Nephron progenitor cell (in vitro differentiated cells): Measurements from ENCODE around the gene CYSRT1.
A peak's percentile ranks its signal among the peaks of the same experiment; 100 is the strongest.

ENCODE experiments used
- DNase-seq: peaks from one replicate; pipeline ENCODE4 v3.0.0; 2021
- H3K27ac Mint-ChIP-seq: 2 replicates; pipeline ENCODE4 v1.8.0; 2021; ENCODE audit warnings: mild to moderate bottlenecking, moderate library complexity, mixed read lengths
- H3K27me3 Mint-ChIP-seq: 2 replicates; pipeline ENCODE4 v1.8.0; 2021; ENCODE audit warnings: mild to moderate bottlenecking, low read depth, mixed read lengths; ENCODE audit not compliant: poor library complexity
- H3K36me3 Mint-ChIP-seq: 2 replicates; pipeline ENCODE4 v1.8.0; 2021; ENCODE audit warnings: low read depth, mixed read lengths
- H3K4me1 Mint-ChIP-seq: 2 replicates; pipeline ENCODE4 v1.8.0; 2021; ENCODE audit warnings: mixed read lengths
- H3K4me3 Mint-ChIP-seq: 2 replicates; pipeline ENCODE4 v1.8.0; 2021; ENCODE audit warnings: mild to moderate bottlenecking, moderate library complexity, mixed read lengths
- H3K9me3 Mint-ChIP-seq: 2 replicates; pipeline ENCODE4 v1.8.0; 2021; ENCODE audit warnings: mild to moderate bottlenecking, moderate library complexity, mixed read lengths
- TF ChIP-seq, protein P1 (sequence below): fragments of 200-600 bp; sonication (generic); IDR thresholded peaks from 2 replicates; pipeline ENCODE4 v1.5.0; 2021; ENCODE audit warnings: antibody characterized with exemption

The CYSRT1 gene

DNA sequence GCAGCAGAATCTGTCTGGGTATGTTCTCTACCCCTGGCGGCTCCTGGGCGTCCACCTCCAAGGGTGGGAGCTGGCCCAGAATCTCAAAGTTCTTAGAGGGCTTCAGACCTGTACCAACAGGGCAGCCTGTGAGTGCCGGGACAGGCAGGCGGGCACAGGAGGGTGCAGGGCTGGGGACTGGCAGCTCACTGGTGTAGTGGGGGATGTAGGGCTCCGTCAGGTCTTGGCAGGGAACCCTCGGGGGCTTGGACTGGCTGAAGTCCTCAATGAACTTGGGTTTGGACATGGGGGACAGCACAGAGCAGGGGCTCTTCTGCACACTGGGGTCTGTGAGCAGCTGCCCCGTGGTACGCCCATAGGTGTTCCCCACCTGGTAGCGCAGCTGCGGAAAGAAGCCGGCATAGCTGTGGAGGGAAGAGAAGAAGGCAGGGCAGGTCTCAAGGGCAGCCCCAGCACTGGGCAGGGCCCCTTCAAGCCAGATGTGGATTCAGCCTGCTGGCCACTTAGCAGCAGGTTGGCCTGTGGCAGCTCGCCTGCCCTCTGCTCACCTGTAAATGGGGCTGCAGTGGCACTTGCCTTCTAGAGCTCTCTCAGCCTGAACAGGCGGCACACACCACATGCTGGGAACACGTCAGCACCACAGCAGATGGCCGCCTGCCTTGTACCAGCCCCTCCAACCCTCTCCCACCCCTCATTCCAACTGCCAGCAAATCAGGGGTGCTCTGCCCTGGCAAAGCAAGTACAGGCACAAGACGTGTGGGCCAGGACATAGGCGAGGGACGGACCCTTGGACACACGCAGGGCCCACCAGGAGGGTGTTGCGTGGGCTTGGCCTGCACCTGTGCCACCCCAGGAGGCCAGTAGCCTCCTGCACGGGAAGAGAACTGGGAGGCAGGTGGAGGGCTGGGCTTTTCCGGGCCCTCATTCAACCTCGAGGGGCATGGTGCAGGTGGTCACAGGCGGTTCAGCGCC lies 20.8 kb downstream of the CYSRT1 start:
- DNase-seq: no peak
- H3K4me1 Mint-ChIP-seq: peaks cover 54% of the 10 kb centered on the region
- H3K27ac Mint-ChIP-seq: no peak overlapping the region
- H3K9me3 Mint-ChIP-seq: no peaks in the 10 kb centered on the region
- H3K4me3 Mint-ChIP-seq: no peak overlapping the region
- H3K36me3 Mint-ChIP-seq: peaks cover 15% of the 10 kb centered on the region
- TF ChIP-seq, protein P1, sequence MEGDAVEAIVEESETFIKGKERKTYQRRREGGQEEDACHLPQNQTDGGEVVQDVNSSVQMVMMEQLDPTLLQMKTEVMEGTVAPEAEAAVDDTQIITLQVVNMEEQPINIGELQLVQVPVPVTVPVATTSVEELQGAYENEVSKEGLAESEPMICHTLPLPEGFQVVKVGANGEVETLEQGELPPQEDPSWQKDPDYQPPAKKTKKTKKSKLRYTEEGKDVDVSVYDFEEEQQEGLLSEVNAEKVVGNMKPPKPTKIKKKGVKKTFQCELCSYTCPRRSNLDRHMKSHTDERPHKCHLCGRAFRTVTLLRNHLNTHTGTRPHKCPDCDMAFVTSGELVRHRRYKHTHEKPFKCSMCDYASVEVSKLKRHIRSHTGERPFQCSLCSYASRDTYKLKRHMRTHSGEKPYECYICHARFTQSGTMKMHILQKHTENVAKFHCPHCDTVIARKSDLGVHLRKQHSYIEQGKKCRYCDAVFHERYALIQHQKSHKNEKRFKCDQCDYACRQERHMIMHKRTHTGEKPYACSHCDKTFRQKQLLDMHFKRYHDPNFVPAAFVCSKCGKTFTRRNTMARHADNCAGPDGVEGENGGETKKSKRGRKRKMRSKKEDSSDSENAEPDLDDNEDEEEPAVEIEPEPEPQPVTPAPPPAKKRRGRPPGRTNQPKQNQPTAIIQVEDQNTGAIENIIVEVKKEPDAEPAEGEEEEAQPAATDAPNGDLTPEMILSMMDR: no peak
- peaks cover 10% of the 10 kb centered on the region for H3K27me3 Mint-ChIP-seq

DNA sequence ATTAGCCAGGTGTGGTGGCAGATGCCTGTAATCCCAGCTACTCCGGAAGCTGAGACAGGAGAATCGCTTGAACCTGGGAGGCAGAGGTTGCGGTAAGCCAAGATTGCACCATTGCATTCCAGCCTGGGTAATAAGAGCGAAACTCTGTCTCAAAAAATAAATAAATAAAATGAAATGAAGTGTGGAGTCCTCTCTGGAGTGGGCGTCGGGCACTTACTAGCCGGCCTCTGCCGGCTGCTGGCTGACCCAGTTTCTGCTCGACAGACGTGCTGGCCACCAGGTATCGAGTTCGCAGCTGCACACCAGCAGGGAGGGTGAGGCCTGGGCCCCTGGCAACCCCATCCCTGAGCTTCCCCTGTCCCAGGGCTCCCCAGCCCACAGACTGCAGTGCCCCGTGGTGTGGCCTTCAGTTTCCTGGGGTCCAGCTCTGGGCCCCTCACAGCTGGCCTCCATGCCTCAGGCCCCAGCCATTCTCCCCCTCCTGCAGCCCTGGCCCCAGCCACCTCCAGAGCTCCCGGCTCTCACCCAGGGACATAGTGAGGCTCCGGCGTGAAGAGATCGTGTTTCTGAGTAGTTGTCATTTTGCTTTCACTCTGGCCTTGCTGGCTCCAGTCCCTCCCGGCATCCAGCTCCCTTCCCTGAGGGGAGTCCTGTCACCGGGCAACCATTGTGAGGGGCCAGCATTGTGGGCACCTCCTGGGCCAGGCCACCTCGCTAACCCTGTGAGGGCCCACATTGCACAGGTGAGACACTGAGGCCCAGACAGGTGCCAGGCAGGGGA lies 22.4 kb downstream of the CYSRT1 start:
- Mint-ChIP-seq H3K4me1 (peaks cover 60% of the 10 kb centered on the region), H3K27ac (no peak overlapping the region), H3K9me3 (no peaks in the 10 kb centered on the region), H3K36me3 (peaks cover 12% of the 10 kb centered on the region), H3K4me3 (no peak overlapping the region), H3K27me3 (peaks cover 10% of the 10 kb centered on the region)
- DNase-seq: no peak
- TF ChIP-seq, protein P1: no peak

DNA sequence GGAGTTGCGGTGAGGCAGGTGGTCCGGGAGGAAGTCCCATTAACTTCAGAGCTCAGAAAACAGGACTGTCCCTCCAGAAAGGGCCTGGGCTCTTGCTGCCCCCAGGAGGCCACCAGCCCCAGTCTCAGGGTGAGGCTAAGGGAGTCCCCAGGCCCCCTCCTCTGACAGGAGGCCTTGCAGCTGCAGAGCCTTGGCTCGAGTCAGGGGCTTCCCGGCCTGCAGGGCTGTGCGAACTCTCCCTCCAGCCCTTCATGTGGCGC lies 22.9 kb downstream of the CYSRT1 start:
- Mint-ChIP-seq H3K4me3 (no peak overlapping the region), H3K27ac (no peak overlapping the region), H3K27me3 (peaks cover 10% of the 10 kb centered on the region), H3K36me3 (peaks cover 7% of the 10 kb centered on the region), H3K9me3 (no peaks in the 10 kb centered on the region), H3K4me1 (peaks cover 55% of the 10 kb centered on the region)
- no peak for DNase-seq
- TF ChIP-seq, protein P1: no peak

DNA sequence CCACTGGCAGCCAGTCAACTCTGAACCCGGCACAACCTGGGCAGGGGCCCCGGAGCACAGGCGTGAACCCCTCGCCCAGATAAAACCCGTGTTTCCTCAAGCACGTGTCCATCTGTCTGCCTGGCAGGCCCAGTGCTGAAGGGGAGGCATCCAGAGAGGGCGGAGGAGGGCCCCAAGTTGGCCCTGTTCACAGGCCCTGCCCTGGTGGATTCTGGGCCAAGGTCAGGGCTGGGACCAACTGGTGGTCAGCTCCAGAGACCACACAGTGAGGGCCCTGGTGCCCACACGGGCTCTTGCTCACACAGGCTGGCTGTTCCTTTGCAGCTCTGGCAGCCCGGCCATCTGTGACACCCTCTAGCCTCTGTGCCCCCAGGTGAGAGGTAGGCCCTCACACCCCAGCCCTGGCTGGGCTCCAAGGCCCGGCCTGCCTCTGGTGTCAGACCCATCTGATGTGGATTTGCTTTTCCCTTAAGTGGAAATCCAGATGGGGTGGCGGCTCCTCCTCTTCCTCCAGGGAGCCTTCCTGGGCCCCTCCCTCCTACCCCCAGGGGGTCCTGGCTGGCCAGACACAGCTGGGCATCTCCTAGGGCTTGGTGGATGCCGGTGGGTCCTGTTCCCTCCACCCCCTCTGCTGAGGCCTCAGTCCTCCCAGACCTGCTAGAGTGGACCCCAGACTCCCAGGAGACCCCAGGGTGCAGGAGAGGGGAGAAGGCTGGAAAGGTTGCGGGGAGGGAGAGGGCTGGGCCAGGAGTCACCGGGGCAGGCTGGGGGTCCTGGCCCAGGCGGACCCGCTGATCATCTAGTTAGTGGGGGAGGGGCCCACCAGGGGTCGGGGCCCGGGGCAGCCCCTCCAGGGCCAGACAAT lies 25.6 kb downstream of the CYSRT1 start:
- TF ChIP-seq, protein P1: no peak
- Mint-ChIP-seq H3K4me3 (no peak overlapping the region), H3K4me1 (peaks cover 49% of the 10 kb centered on the region), H3K9me3 (no peaks in the 10 kb centered on the region), H3K27me3 (peaks cover 10% of the 10 kb centered on the region), H3K27ac (no peak overlapping the region), H3K36me3 (no peaks in the 10 kb centered on the region)
- DNase-seq: no peak

DNA sequence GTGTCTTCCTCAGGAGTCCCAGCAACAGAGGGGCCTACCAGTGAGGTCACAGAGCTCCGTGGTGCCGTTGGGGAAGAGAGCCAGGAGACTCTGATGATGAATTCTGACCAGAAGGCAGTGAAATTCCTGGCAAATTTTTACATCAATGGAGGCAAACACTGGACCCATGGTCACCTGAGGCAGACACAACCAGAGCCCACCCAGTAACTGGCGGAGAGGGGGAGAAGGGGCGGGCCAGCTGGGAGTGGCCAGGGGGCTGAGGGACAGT lies 26.2 kb downstream of the CYSRT1 start, which contains the start of gene STPG3:
Gene STPG3 (plus strand): TSS at position 93 of the 268 bp plus-strand sequence. CDS start 1 bp downstream, at position 94.
- TF ChIP-seq, protein P1: no peak
- H3K27me3 Mint-ChIP-seq: peaks cover 7% of the 10 kb centered on the region
- DNase-seq: no peak
- H3K36me3 Mint-ChIP-seq: no peaks in the 10 kb centered on the region
- H3K4me1 Mint-ChIP-seq: peaks cover 53% of the 10 kb centered on the region
- peak within 1 kb of the TSS; percentile 27 for H3K4me3 Mint-ChIP-seq
- H3K9me3 Mint-ChIP-seq: no peaks in the 10 kb centered on the region
- H3K27ac Mint-ChIP-seq: no peak within 1 kb of the TSS
